HG03045 (cell line): Measurements from ENCODE around the gene STAP1.
"Not testable (repeated sequence)": the region's sequence is repeated elsewhere in the genome, so short reads cannot be mapped to it uniquely, and the experiment has no call there.

ENCODE experiments used
- ATAC-seq: cut with Tn5 transposase; IDR thresholded peaks from one replicate; pipeline ENCODE4 v1.9.1; 2021; ENCODE audit warnings: mild to moderate bottlenecking, moderate library complexity; ENCODE audit not compliant: unreplicated experiment

Gene STAP1

GRCh38 chr4:67614186-67614585, 55.7 kb downstream of the STAP1 start:
- ATAC-seq, result no peak

GRCh38 chr4:67615119-67615518, 56.6 kb downstream of the STAP1 start:
- ATAC-seq, result no peak

GRCh38 chr4:67616478-67616877, 58.0 kb downstream of the STAP1 start:
- ATAC-seq, result no peak

- no peak for ATAC-seq
These were observed 66.4 kb downstream of the STAP1 start for GRCh38 chr4:67624939-67625338.

GRCh38 chr4:67632492-67632891, 74.0 kb downstream of the STAP1 start:
- ATAC-seq, result no peak

- no peak for ATAC-seq
These were observed 76.2 kb downstream of the STAP1 start for GRCh38 chr4:67634741-67635140.

GRCh38 chr4:67635331-67635730, 76.8 kb downstream of the STAP1 start:
- ATAC-seq, result no peak

GRCh38 chr4:67636978-67637377, 78.5 kb downstream of the STAP1 start:
- not testable (repeated sequence) for ATAC-seq

- no peak for ATAC-seq
These were observed 79.6 kb downstream of the STAP1 start for GRCh38 chr4:67638136-67638535.

- ATAC-seq, result no peak
These were observed 93.0 kb downstream of the STAP1 start for GRCh38 chr4:67651536-67651935.
